ENCODE measurements around the gene SLC52A1.

- TF ChIP-seq NRF1 (conservative IDR thresholded peaks at IDR 0.05; ENCODE audit: low read depth, low read length), result no peak
- TF ChIP-seq EP300 (IDR thresholded peaks at IDR 0.05; ENCODE audit: borderline replicate concordance in 1 of 2, control insufficient read depth in 1 of 2, low read depth in 2 of 2, low read length in 2 of 2), result no peak
- no peak for TF ChIP-seq EZH2 (IDR thresholded peaks at IDR 0.05; ENCODE audit: borderline replicate concordance, control insufficient read depth, low read depth, low read length)
- TF ChIP-seq ZBED1 (IDR thresholded peaks at IDR 0.05; ENCODE audit: borderline replicate concordance), result no peak
- TF ChIP-seq CTCF (IDR thresholded peaks at IDR 0.05 in 2 of 3, conservative IDR thresholded peaks at IDR 0.05 in 1 of 3; ENCODE audit: control insufficient read depth in 2 of 3, extremely low read depth in 1 of 3, insufficient read depth in 1 of 3, low read depth in 3 of 3, low read length in 3 of 3), result peak; percentile 25 to 40 (median 31); a peak in 4 of 6 replicates
- no peak for TF ChIP-seq POLR2A (IDR thresholded peaks at IDR 0.05; ENCODE audit: low read depth, low read length)
- TF ChIP-seq CEBPB (IDR thresholded peaks at IDR 0.05; ENCODE audit: borderline replicate concordance in 1 of 2, low read depth in 2 of 2, low read length in 2 of 2), result no peak
- no peak for TF ChIP-seq POLR2AphosphoS2 (IDR thresholded peaks at IDR 0.05; ENCODE audit: low read depth, low read length)
These were observed 15.7 kb downstream of the SLC52A1 start for GRCh38 chr17:5019475-5019956.
